Smooth muscle cell of the brain vasculature (primary cell): ENCODE measurements around the gene TWF1.
"Not testable (repeated sequence)": the region's sequence is repeated elsewhere in the genome, so short reads cannot be mapped to it uniquely, and the experiment has no call there.

Experiments used
- DNase-seq: peaks from one replicate; pipeline ENCODE4 v3.0.0-alpha.2; 2012; ENCODE audit warnings: low read depth, low spot score

The TWF1 gene

GRCh38 chr12:43805860-43806736 lies at the start of gene TWF1:
Gene TWF1, minus strand, starts transcription at chr12:43806317. Its CDS starts 72 bp downstream, at chr12:43806245.
- peak; percentile 43 for DNase-seq

- DNase-seq, result no peak
Observed at GRCh38 chr12:43852744-43853143, 46.6 kb upstream of the TWF1 start.

- DNase-seq, result no peak
Observed at GRCh38 chr12:43848786-43849185, 42.7 kb upstream of the TWF1 start.

- DNase-seq, result no peak
Observed at GRCh38 chr12:43848226-43848507, 42.0 kb upstream of the TWF1 start.

GRCh38 chr12:43847425-43848225 lies 41.5 kb upstream of the TWF1 start:
- DNase-seq, result not testable (repeated sequence)

- DNase-seq, result no peak
Observed at GRCh38 chr12:43842259-43842658, 36.1 kb upstream of the TWF1 start.

GRCh38 chr12:43841253-43841652 lies 35.1 kb upstream of the TWF1 start:
- DNase-seq, result no peak

GRCh38 chr12:43840338-43840737 lies 34.2 kb upstream of the TWF1 start:
- DNase-seq, result no peak

- DNase-seq, result no peak
Observed at GRCh38 chr12:43836475-43836989, 30.4 kb upstream of the TWF1 start.

- DNase-seq, result no peak
Observed at GRCh38 chr12:43835656-43836474, 29.7 kb upstream of the TWF1 start, which contains the start of gene TMEM117. Gene TMEM117, plus strand, starts transcription at chr12:43836081.

GRCh38 chr12:43835264-43835655 lies 29.1 kb upstream of the TWF1 start:
- no peak for DNase-seq

- DNase-seq, result no peak
Observed at GRCh38 chr12:43832463-43833168, 26.5 kb upstream of the TWF1 start.

- DNase-seq, result no peak
Observed at GRCh38 chr12:43827093-43827492, 21.0 kb upstream of the TWF1 start.

GRCh38 chr12:43826681-43827080 lies 20.6 kb upstream of the TWF1 start:
- no peak for DNase-seq

- no peak for DNase-seq
Observed at GRCh38 chr12:43824207-43824775, 18.2 kb upstream of the TWF1 start.

GRCh38 chr12:43816168-43816567 lies 10.1 kb upstream of the TWF1 start:
- DNase-seq, result no peak

GRCh38 chr12:43815416-43815815 lies 9.3 kb upstream of the TWF1 start:
- no peak for DNase-seq

GRCh38 chr12:43812926-43813325 lies 6.8 kb upstream of the TWF1 start:
- DNase-seq, result no peak

GRCh38 chr12:43812057-43812456 lies 5.9 kb upstream of the TWF1 start:
- DNase-seq, result no peak

GRCh38 chr12:43807386-43807785 lies 1.3 kb upstream of the TWF1 start:
- DNase-seq, result no peak

- no peak for DNase-seq
Observed at GRCh38 chr12:43806737-43807072, 588 bp upstream of the TWF1 start.
